Ovary (tissue), 3 donors: ENCODE data around the gene ZNF511.

Experiments
- POLR2A ChIP-seq: fragments of 450-650 bp; IDR thresholded peaks from one replicate; pipeline ENCODE4 v1.6.1; 2017; ENCODE audit warnings: antibody characterized with exemption, mild to moderate bottlenecking, moderate library complexity
- TF ChIP-seq, protein P1 (sequence below), 3 donors: fragments of 450-650 bp in 2 of 3; fragments of 200-600 bp in 1 of 3; IDR thresholded peaks; one replicate each; pipeline versions ENCODE4 v1.5.1 to v1.8.0; 2016 to 2022; ENCODE audit warnings: antibody characterized with exemption in 3 of 3, mild to moderate bottlenecking in 1 of 3
- donor health status: DM: no; HTN: no; CAD: no.

GRCh38 chr10:133285217-133285616 lies 23.5 kb upstream of the ZNF511 start:
- no peak for TF ChIP-seq POLR2A
- TF ChIP-seq, protein P1, sequence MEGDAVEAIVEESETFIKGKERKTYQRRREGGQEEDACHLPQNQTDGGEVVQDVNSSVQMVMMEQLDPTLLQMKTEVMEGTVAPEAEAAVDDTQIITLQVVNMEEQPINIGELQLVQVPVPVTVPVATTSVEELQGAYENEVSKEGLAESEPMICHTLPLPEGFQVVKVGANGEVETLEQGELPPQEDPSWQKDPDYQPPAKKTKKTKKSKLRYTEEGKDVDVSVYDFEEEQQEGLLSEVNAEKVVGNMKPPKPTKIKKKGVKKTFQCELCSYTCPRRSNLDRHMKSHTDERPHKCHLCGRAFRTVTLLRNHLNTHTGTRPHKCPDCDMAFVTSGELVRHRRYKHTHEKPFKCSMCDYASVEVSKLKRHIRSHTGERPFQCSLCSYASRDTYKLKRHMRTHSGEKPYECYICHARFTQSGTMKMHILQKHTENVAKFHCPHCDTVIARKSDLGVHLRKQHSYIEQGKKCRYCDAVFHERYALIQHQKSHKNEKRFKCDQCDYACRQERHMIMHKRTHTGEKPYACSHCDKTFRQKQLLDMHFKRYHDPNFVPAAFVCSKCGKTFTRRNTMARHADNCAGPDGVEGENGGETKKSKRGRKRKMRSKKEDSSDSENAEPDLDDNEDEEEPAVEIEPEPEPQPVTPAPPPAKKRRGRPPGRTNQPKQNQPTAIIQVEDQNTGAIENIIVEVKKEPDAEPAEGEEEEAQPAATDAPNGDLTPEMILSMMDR (IDR thresholded peaks at IDR 0.05): no peak
